GM18868 (cell line): ENCODE measurements around the gene SMPD1.
"Not testable (repeated sequence)": the region's sequence is repeated elsewhere in the genome, so short reads cannot be mapped to it uniquely, and the experiment has no call there.

Experiments used
- ATAC-seq: cut with Tn5 transposase; IDR thresholded peaks from one replicate; pipeline ENCODE4 v1.9.1; 2021; ENCODE audit warnings: mild to moderate bottlenecking, moderate library complexity; ENCODE audit not compliant: unreplicated experiment

Gene SMPD1

DNA sequence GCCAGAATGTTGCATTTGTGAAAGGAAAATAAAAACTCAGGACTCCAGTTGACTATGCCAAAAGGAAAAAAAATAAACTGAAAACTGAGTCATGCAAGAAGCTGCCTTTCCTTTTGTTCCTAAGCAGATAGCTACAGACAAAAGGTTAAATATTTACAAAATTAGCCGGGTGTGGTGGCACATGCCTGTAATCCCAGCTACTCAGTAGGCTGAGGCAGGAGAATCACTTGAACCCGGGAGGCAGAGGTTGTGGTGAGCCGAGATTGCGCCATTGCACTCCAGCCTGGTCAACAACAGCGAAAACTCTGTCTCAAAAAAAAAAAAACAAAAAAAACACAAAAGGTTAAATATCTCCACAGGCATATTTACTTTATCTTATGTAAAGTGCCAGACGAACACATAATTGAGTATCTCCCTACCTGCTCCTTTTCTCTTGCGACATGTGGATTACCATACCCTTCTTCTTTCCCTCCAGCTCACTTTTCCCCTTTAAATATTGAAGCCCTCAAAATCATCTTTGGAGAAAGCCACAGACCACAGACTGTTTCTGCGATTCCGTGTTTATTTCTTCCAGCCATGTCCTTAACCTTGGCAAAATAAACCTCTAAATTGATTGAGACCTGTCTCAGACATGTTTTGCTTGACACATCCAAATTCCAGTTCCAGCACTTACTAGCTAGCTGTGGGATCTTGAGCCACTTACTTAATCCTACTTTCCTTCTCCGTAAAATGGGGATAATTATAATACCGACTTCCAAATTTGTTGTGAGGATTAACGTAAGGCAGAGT is 2.3 kb upstream of the SMPD1 start:
- no peak for ATAC-seq

GRCh38 chr11:6388748-6389147 is 1.5 kb upstream of the SMPD1 start:
- no peak for ATAC-seq

DNA sequence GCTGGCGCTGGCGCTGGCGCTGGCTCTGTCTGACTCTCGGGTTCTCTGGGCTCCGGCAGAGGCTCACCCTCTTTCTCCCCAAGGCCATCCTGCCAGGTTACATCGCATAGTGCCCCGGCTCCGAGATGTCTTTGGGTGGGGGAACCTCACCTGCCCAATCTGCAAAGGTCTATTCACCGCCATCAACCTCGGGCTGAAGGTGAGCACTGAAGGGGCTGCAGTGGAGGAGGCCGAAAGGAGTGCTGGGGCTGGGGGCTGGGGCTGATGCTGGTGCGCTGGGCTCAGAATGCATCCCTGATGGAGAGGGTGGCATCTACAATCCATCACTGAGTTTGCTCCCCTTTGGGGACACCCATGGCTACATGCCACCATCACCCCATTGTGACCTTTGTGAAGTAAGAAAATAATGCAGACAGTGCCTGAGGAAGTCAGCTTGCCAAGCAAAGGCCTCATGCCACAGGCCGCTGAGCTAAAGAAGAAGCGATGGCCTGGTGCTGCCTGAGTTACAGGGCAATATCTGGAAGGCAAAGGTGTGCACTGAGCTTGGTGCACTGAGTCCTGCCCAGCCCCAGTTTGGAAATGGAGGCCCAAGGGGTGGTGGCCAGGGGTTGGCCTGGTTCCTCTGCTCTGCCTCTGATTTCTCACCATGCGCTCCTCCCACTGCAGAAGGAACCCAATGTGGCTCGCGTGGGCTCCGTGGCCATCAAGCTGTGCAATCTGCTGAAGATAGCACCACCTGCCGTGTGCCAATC is 620 bp downstream of the SMPD1 start:
- no peak for ATAC-seq

DNA sequence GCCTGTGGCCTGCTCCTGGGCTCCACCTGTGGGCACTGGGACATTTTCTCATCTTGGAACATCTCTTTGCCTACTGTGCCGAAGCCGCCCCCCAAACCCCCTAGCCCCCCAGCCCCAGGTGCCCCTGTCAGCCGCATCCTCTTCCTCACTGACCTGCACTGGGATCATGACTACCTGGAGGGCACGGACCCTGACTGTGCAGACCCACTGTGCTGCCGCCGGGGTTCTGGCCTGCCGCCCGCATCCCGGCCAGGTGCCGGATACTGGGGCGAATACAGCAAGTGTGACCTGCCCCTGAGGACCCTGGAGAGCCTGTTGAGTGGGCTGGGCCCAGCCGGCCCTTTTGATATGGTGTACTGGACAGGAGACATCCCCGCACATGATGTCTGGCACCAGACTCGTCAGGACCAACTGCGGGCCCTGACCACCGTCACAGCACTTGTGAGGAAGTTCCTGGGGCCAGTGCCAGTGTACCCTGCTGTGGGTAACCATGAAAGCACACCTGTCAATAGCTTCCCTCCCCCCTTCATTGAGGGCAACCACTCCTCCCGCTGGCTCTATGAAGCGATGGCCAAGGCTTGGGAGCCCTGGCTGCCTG is 1.4 kb downstream of the SMPD1 start:
- no peak for ATAC-seq

- ATAC-seq, result not testable (repeated sequence)
Measured at GRCh38 chr11:6392251-6392650, 2.0 kb downstream of the SMPD1 start.

- no peak for ATAC-seq
Measured at GRCh38 chr11:6393989-6394670, 3.9 kb downstream of the SMPD1 start.

GRCh38 chr11:6395470-6396060 is 5.3 kb downstream of the SMPD1 start:
- no peak for ATAC-seq

DNA sequence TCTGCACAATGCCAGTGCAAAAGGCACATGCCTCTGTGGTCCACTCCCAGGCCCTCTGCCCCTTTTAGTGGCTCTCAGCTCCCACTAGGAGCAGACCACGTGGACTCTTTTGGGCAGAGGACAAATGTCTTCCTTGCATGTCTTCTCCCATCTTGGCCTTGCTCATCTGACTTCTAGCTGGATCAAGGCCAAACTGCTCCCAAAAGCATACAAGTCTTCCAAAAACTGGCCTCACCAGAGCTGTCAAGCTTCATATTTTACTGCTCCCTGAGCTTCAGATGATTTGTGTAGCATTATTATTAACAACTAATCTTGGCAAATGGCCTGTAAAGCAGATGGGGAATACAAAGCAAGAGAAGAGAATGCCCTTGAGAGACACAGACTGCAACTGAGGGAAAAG is 6.9 kb downstream of the SMPD1 start:
- ATAC-seq, result no peak

GRCh38 chr11:6397636-6398035 is 7.4 kb downstream of the SMPD1 start:
- no peak for ATAC-seq

DNA sequence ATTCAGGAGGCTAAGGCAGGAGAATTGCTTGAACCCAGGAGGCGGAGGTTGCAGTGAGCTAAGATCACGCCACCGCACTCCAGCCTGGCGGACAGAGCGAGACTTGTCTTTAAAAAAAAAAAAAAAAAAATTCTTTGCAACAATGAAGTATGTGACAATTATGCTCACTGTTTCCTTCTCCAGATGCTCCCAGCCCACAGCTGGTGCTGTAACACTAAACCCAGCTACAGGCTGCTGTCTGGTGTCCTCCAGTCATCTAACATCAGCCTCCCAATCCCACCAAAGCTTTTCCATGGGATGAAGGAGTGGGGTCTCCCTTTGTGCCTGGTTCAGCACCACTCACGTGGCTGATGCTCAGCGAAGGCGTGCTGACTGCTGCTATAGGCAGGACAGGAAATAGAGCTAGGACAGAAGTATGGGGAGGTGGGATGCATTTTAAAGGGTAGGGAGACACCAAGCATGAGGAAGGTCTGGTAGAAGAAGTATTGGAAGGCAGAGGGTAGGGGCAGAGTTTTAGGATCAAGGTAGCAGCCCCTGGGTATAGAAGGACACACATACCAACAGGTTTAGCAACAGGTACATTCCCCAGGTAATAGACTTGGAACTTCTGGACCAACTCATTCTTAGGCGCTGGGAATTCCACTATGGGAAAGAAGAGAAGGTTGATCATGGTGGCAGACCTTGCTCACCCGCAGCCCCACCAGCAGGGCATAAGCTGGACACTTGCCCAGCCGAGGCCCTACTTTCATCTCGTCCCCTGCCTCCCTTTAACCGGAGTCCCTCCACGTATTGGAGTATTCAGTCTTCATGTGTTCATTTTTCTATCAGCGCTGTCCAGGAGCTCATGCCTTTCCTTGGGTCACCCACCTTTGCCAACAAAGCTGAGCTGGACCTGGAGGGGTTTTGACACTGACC is 10.4 kb downstream of the SMPD1 start:
- ATAC-seq, result no peak

GRCh38 chr11:6401464-6401863 is 11.2 kb downstream of the SMPD1 start:
- no peak for ATAC-seq

DNA sequence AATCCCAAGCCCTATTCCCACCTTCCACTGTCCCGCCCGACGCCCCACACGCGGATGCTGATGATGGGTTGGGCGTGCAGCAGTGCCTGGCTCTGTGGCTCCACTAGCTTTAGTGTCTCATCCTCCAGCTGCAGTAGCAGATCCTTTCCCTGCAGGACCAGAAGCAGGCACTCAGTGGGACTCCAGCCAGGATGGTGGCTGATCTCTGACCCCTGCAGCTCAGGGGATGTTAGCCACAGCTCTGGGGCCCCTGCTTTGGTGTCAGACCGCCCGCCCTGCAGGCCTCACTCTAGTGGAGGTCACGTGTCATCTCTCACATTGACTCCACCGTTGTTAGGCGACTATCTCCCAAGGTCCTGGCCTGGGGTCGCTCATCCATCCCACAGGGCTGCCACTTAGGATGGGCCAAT is 11.8 kb downstream of the SMPD1 start:
- ATAC-seq, result peak; percentile 35

GRCh38 chr11:6402561-6402981 is 12.3 kb downstream of the SMPD1 start:
- peak; percentile 97 for ATAC-seq

- no peak for ATAC-seq
Measured at GRCh38 chr11:6403539-6403938, 13.3 kb downstream of the SMPD1 start.

DNA sequence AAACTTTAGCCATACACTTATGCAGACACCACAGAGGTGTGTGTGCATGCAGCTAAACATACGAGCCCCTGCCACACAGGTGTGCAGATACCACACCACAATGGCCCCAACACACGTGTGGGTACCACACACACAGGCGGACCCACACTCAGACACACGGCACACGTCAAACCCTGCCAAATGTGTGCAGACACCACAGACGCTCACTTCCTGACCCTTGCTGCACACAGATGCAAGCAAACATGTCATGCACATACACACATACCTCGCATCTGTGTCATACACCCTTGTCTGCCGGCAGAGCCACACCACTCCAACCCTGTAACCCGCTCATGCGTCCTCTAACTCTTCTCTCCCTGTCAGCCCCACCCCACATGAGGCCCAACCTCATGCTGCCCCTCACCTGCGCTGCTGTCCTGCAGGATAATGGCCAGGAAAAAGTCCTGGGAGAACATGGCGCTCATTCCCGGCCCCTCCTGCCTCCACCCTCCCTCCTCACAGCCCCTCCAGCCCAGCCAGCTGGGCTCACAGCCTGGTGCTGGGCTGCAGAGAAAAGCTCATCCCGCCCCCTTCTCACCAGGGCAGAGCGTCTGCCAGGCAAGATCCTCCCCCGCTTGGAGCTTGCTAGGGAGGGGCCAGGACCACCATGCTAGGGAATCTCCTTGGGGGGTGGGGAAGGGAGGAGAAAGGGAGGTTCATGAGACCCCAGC is 14.2 kb downstream of the SMPD1 start:
- ATAC-seq, result no peak

DNA sequence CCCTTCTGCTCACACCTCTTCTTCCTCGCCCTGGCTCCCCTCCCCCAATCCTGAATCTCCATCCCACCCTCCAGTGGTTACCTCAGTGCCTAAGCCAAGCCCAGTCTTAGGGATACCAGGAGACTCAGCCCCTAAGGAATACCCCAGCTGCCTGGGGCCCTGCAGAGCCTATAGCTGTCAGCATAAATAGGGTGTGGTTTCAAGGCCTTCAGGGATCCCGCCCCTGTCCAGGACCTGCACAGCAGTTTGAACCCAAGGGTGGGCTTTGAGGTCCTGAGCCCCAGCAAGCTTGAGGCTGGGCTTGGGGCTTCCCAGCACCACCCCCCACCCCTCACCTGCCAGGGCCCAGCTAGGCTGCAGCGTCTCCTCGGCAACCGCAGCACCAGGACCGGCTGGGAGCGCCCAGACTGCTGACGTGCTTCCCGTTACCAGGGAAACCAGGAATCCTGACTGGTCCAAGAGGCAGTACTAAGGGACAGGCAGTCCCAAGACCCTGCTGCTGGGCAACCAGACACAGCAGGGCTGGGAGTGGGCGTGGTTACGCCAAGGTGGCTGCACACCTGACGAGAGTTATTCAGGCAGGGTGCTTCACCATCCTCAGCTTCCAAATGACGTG is 14.9 kb downstream of the SMPD1 start:
- no peak for ATAC-seq

- no peak for ATAC-seq
Measured at GRCh38 chr11:6405846-6406245, 15.6 kb downstream of the SMPD1 start.

- ATAC-seq, result no peak
Measured at GRCh38 chr11:6406370-6406769, 16.1 kb downstream of the SMPD1 start.
